ENCODE data around the gene ADK. TPM values are rescaled to one million over a fixed set of nuclear protein-coding genes. Genes with fewer than 3 reads are reported as not detected.

The ADK gene
- total and polyA plus RNA-seq, 2 of the 13 experiments (the other 11 are each of a cell fraction or from before 2014, with no cell fraction given), result 48.6 to 79.1 TPM

DNA sequence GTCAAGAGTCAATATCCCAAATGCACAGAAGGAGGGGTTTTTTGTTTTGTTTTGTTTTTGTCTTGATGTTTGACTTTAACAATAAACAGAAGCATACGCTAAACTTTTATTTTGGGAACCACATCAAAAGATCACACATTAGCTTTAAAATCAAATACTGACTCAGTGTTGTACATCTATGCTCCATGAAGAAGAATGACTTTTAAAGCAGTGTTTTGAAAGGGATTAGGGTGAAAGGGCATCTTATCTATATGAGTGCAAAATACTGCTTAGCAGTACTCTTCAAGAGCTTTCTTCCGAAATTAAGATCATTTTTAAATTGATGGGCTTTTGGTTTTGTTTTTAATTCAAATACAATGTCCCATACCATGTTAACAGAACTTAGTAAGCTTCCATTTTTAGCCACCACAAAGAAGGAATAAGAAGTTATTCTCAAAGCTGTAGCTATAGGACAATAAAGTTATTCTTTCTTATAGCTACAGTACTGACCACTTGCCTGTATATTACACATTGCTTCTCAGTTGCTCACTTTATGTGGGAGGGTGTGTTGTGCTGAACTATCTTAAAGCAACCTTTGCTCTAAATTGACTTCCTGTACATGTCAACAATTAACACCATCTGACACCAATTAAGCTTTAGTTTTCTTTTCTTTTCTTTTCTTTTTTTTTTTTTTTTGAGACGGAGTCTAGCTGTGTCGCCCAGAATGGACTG lies 531.1 kb downstream of the ADK start:
- no peak overlapping the region for H3K9ac ChIP-seq (ENCODE audit: insufficient read depth, low read depth, low read length)
- H3K4me2 ChIP-seq (ENCODE audit: low read depth, low read length), result no peak overlapping the region
- TF ChIP-seq, protein P1, sequence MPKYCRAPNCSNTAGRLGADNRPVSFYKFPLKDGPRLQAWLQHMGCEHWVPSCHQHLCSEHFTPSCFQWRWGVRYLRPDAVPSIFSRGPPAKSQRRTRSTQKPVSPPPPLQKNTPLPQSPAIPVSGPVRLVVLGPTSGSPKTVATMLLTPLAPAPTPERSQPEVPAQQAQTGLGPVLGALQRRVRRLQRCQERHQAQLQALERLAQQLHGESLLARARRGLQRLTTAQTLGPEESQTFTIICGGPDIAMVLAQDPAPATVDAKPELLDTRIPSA (CRISPR knock-in tag; IDR thresholded peaks at IDR 0.05; ENCODE audit: borderline replicate concordance), result no peak
- TF ChIP-seq XBP1 (CRISPR knock-in tag; IDR thresholded peaks at IDR 0.05) (no peak), ZNF234 (CRISPR knock-in tag; conservative IDR thresholded peaks at IDR 0.05) (no peak), ZNF292 (CRISPR knock-in tag; IDR thresholded peaks at IDR 0.05; ENCODE audit: borderline replicate concordance, low read depth) (no peak), PPARG (CRISPR knock-in tag; conservative IDR thresholded peaks at IDR 0.05) (0 out of 2 replicates have a peak, but pooled peaks have one; percentile 37)
- peaks cover 0 to 7% of the 10 kb centered on the region in 2 experiments; a peak in 3 of 5 replicates for H3K36me3 ChIP-seq (replicated peaks in 1 of 2; ENCODE audit: control insufficient read depth in 1 of 2, insufficient read depth in 2 of 2, low read length in 2 of 2)
- CTCF ChIA-PET (ENCODE audit: low intra/inter-chr PET ratio, low total read pairs), result no interaction called here
- POLR2A ChIA-PET, result no interaction called here
- H3K9me3 ChIP-seq (ENCODE audit: low read length), result no peaks in the 10 kb centered on the region
- ATAC-seq (no peak), FAIRE-seq (no peak), DNase-seq (ENCODE audit: low spot score) (no peak)
- intact Hi-C loops (cut with micrococcal nuclease; ENCODE audit: unreplicated experiment) (no loop called here), in situ Hi-C loops (cut with HindIII; ENCODE audit: extremely low pct_ligation_motif_present, low pct_unique_long_range_greater_than_20kb) (no loop called here)
- H3K27me3 ChIP-seq (ENCODE audit: control insufficient read depth in 1 of 2, insufficient read depth in 2 of 2, low read length in 2 of 2), result no peaks in the 10 kb centered on the region
- WGBS (ENCODE audit: low lambda C conversion rate), result 93% methylated on average over 4 of the region's 4 CpGs
- peaks cover 33% of the 10 kb centered on the region for H3K4me1 ChIP-seq (ENCODE audit: insufficient read depth, low read length)
- no peaks in the 10 kb centered on the region for H4K20me1 ChIP-seq (ENCODE audit: insufficient read depth, low read length)
- BruUV-seq (replicated peaks), result no TSS peak
- H2AFZ ChIP-seq (ENCODE audit: low read length), result no peak overlapping the region
- no peak overlapping the region for H3K4me3 ChIP-seq (replicated peaks in 1 of 3; ENCODE audit: insufficient read depth in 1 of 3, low read depth in 2 of 3, low read length in 3 of 3)
- H3K27ac ChIP-seq (ENCODE audit: extremely low read length, insufficient read depth, low read length), result no peak overlapping the region
- no peaks in the 10 kb centered on the region for H3K79me2 ChIP-seq (ENCODE audit: insufficient read depth, low read length)

DNA sequence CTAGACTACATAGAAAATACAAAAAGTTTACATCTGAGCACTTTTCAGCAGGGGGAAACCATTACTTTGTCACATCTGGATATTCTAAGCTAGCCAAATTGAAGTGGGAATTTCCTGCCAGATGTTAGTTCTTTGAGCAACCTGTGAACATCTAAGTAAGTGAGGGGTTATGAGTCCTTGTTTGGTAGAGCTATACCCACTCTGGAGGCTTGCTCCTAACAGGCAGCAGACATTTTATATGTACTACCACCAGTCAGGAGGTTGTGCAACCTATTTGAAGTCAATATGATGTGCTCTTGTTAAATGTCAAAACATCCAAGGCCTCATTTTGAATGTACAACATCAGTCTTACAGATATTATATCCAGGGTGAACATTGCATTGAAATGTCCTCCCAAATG lies 532.0 kb downstream of the ADK start:
- POLR2A ChIA-PET, result no interaction called here
- Histone ChIP-seq H3K9ac (ENCODE audit: insufficient read depth, low read depth, low read length) (no peak overlapping the region), H3K36me3 (replicated peaks in 1 of 2; ENCODE audit: control insufficient read depth in 1 of 2, insufficient read depth in 2 of 2, low read length in 2 of 2) (peaks cover 0 to 3% of the 10 kb centered on the region in 2 experiments; a peak in 3 of 5 replicates), H3K4me3 (replicated peaks in 1 of 3; ENCODE audit: insufficient read depth in 1 of 3, low read depth in 2 of 3, low read length in 3 of 3) (no peak overlapping the region), H3K9me3 (ENCODE audit: low read length) (no peaks in the 10 kb centered on the region), H3K4me1 (ENCODE audit: insufficient read depth, low read length) (peaks cover 33% of the 10 kb centered on the region), H2AFZ (ENCODE audit: low read length) (no peak overlapping the region), H4K20me1 (ENCODE audit: insufficient read depth, low read length) (no peaks in the 10 kb centered on the region), H3K79me2 (ENCODE audit: insufficient read depth, low read length) (no peaks in the 10 kb centered on the region), H3K4me2 (ENCODE audit: low read depth, low read length) (no peak overlapping the region), H3K27me3 (ENCODE audit: control insufficient read depth in 1 of 2, insufficient read depth in 2 of 2, low read length in 2 of 2) (no peaks in the 10 kb centered on the region), H3K27ac (ENCODE audit: extremely low read length, insufficient read depth, low read length) (peak overlapping the region; percentile 52)
- in situ Hi-C loops (cut with HindIII; ENCODE audit: extremely low pct_ligation_motif_present, low pct_unique_long_range_greater_than_20kb), result no loop called here
- TF ChIP-seq CEBPG (CRISPR knock-in tag; IDR thresholded peaks at IDR 0.05) (peak; percentile 52), RAD51 (IDR thresholded peaks at IDR 0.05; ENCODE audit: borderline replicate concordance) (no peak), CEBPB (IDR thresholded peaks at IDR 0.05; ENCODE audit: borderline replicate concordance, low read depth, low read length) (peak; percentile 46; the same call in 1 of the 2 replicates)
- intact Hi-C loops (cut with micrococcal nuclease; ENCODE audit: unreplicated experiment), result no loop called here
- no TSS peak for BruUV-seq (replicated peaks)
- FAIRE-seq (no peak), DNase-seq (ENCODE audit: low spot score) (peak; percentile 4), ATAC-seq (peak; percentile 63)
- CTCF ChIA-PET (ENCODE audit: low intra/inter-chr PET ratio, low total read pairs), result no interaction called here
